C4-2B (cell line): ENCODE results near the gene NUDT12.

Experiments
- ZFX ChIP-seq: fragments of 450-650 bp; IDR thresholded peaks from 2 replicates; pipeline ENCODE4 v1.6.1; 2017
- TF ChIP-seq, protein P1 (sequence below): fragments of 450-650 bp; conservative IDR thresholded peaks from 2 replicates; pipeline ENCODE4 v1.5.1; 2017; ENCODE audit warnings: mild to moderate bottlenecking

DNA sequence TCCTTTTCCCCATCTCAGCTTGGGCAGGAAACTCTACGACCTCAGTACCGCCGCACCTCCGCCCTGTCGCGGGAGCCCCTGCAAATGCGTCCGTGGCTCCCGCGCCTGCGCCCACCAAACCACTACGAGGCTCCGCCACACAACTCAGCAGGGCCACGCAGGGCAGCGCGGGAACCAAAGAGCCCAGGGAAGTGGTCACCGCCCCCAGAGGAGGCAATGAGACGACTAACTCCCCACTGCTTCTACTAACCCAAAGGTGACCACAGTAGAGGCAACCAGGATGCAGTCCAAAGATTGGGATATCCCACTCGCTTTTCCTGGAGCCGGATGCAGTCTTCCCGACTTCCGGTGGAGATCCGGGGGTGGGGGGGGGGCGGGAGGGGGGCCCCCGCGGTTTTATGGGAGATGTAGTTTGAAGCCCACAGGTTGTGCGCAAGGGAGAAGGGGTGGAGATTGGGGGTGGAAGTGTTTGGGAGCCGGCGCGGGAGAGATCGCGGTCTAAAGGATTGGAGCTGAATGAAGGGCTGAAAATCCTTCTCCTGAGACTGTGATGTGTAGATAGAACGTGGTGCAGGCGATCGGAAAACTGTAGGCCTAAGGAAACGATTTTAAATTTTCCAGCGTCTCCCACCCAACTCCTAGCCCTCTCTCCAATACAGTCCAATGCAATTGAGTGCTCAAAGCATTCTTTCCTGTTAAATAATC is at the start of gene NUDT12:
- TF ChIP-seq, protein P1, sequence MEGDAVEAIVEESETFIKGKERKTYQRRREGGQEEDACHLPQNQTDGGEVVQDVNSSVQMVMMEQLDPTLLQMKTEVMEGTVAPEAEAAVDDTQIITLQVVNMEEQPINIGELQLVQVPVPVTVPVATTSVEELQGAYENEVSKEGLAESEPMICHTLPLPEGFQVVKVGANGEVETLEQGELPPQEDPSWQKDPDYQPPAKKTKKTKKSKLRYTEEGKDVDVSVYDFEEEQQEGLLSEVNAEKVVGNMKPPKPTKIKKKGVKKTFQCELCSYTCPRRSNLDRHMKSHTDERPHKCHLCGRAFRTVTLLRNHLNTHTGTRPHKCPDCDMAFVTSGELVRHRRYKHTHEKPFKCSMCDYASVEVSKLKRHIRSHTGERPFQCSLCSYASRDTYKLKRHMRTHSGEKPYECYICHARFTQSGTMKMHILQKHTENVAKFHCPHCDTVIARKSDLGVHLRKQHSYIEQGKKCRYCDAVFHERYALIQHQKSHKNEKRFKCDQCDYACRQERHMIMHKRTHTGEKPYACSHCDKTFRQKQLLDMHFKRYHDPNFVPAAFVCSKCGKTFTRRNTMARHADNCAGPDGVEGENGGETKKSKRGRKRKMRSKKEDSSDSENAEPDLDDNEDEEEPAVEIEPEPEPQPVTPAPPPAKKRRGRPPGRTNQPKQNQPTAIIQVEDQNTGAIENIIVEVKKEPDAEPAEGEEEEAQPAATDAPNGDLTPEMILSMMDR: no peak
- TF ChIP-seq ZFX: no peak
